Right hindlimb (tissue), 1 donor: Measurements from ENCODE around the gene CLOCK.

Experiments
- DNase-seq: peaks from one replicate; pipeline ENCODE4 v3.0.0-alpha.2; 2018

CLOCK gene

GRCh38 chr4:55378617-55379467 is 167.9 kb downstream of the CLOCK start:
- no peak for DNase-seq
